SH-SY5Y (cell line): ENCODE data around the gene CPNE5.

ENCODE experiments used
- GATA2 ChIP-seq: IDR thresholded peaks from 2 replicates; pipeline ENCODE4 v1.6.1; 2011; ENCODE audit warnings: mild to moderate bottlenecking, low read depth, low read length
- GATA3 ChIP-seq: IDR thresholded peaks from 2 replicates; pipeline ENCODE4 v1.6.1; 2011; ENCODE audit warnings: low read depth, mild to moderate bottlenecking, low read length, moderate library complexity

GRCh38 chr6:36701401-36701991 lies 137.7 kb downstream of the CPNE5 start:
- TF ChIP-seq GATA2 = no peak
- TF ChIP-seq GATA3 = no peak
